NCI-H2029 treated with DMSO at 0.1 percent for 48 hours (cell line): ENCODE results near the gene TOM1L2.
A peak's percentile ranks its signal among the peaks of the same experiment; 100 is the strongest.
"Not testable (repeated sequence)": the region's sequence is repeated elsewhere in the genome, so short reads cannot be mapped to it uniquely, and the experiment has no call there.

Experiments
- DNase-seq: peaks from one replicate; lab custom pipeline; 2025; lab: John Stamatoyannopoulos, UW

TOM1L2 gene

GRCh38 chr17:17924131-17924856 is 47.9 kb downstream of the TOM1L2 start:
- DNase-seq: no peak

GRCh38 chr17:17922070-17922614 is 50.1 kb downstream of the TOM1L2 start:
- no peak for DNase-seq

GRCh38 chr17:17921192-17922069 is 50.8 kb downstream of the TOM1L2 start:
- DNase-seq: no peak

- DNase-seq: peak; percentile 18
Measured at GRCh38 chr17:17919169-17920107, 52.8 kb downstream of the TOM1L2 start.

- DNase-seq: no peak
Measured at GRCh38 chr17:17917394-17917793, 54.8 kb downstream of the TOM1L2 start.

- DNase-seq: no peak
Measured at GRCh38 chr17:17915183-17915582, 57.0 kb downstream of the TOM1L2 start.

GRCh38 chr17:17913695-17914332 is 58.4 kb downstream of the TOM1L2 start:
- peak; percentile 30 for DNase-seq

- not testable (repeated sequence) for DNase-seq
Measured at GRCh38 chr17:17912336-17912735, 59.9 kb downstream of the TOM1L2 start.

GRCh38 chr17:17911001-17911613 is 61.1 kb downstream of the TOM1L2 start:
- no peak for DNase-seq

GRCh38 chr17:17910060-17910459 is 62.1 kb downstream of the TOM1L2 start:
- no peak for DNase-seq

GRCh38 chr17:17909078-17909477 is 63.1 kb downstream of the TOM1L2 start:
- DNase-seq: no peak

- no peak for DNase-seq
Measured at GRCh38 chr17:17907469-17907868, 64.7 kb downstream of the TOM1L2 start.

GRCh38 chr17:17906418-17907215 is 65.6 kb downstream of the TOM1L2 start:
- DNase-seq: no peak

- no peak for DNase-seq
Measured at GRCh38 chr17:17905036-17905320, 67.2 kb downstream of the TOM1L2 start.

GRCh38 chr17:17904166-17905035 is 67.8 kb downstream of the TOM1L2 start:
- no peak for DNase-seq

- no peak for DNase-seq
Measured at GRCh38 chr17:17902877-17903276, 69.3 kb downstream of the TOM1L2 start.

GRCh38 chr17:17902376-17902775 is 69.8 kb downstream of the TOM1L2 start:
- no peak for DNase-seq

- DNase-seq: peak; percentile 83
Measured at GRCh38 chr17:17900615-17901520, 71.3 kb downstream of the TOM1L2 start.
